Skeletal muscle tissue (tissue), 4 donors: ENCODE measurements around the gene MYO1H. TPM values are rescaled to one million over a fixed set of nuclear protein-coding genes. Genes with fewer than 3 reads are reported as not detected.

Experiments
- H3K27ac ChIP-seq: one replicate; pipeline ENCODE4 v1.7.0; 2013; ENCODE audit warnings: mild to moderate bottlenecking, low read depth, low read length, inconsistent platforms
- H3K27me3 ChIP-seq, 3 donors: one replicate each; pipeline ENCODE4 v1.7.0; 2013; ENCODE audit warnings: low read length in 3 of 3; ENCODE audit not compliant: control insufficient read depth in 3 of 3, insufficient read depth in 3 of 3
- H3K36me3 ChIP-seq, 3 donors: one replicate each; pipeline ENCODE4 v1.7.0; 2013; ENCODE audit warnings: low read length in 3 of 3; ENCODE audit not compliant: control insufficient read depth in 3 of 3, insufficient read depth in 3 of 3
- H3K4me1 ChIP-seq, 3 donors: one replicate each; pipeline ENCODE4 v1.7.0; 2013; ENCODE audit warnings: low read length in 3 of 3, mild to moderate bottlenecking in 3 of 3; ENCODE audit not compliant: control insufficient read depth in 3 of 3, insufficient read depth in 3 of 3
- H3K4me3 ChIP-seq, 3 donors: one replicate each; pipeline ENCODE4 v1.7.0; 2013; ENCODE audit warnings: low read length in 3 of 3
- H3K9ac ChIP-seq, 3 donors: one replicate each; pipeline ENCODE4 v1.7.0; 2013; ENCODE audit warnings: low read length in 3 of 3, mild to moderate bottlenecking in 3 of 3, moderate library complexity in 2 of 3, low read depth in 1 of 3
- H3K9me3 ChIP-seq, 3 donors: one replicate each; pipeline ENCODE4 v1.7.0; 2013; ENCODE audit warnings: low read length in 3 of 3; ENCODE audit not compliant: control insufficient read depth in 3 of 3
- total RNA-seq: library from RNA; depleted of rRNA; stranded (reverse); fragments of >200 nt; gene quantifications from one replicate; pipeline ENCODE4 v1.2.3, GENCODE V29; 2014
- donor health status: Osteomylitis.

The MYO1H gene
- total RNA-seq, 1 donor from 2014 or later, result not detected

- no peak overlapping the region for H3K4me3 ChIP-seq
- no peaks in the 10 kb centered on the region for H3K9me3 ChIP-seq
- H3K4me1 ChIP-seq, result no peaks in the 10 kb centered on the region
- H3K9ac ChIP-seq, result no peak overlapping the region
- no peak overlapping the region for H3K27ac ChIP-seq
- H3K36me3 ChIP-seq, result no peaks in the 10 kb centered on the region
- peaks cover 0 to 3% (median 2%) of the 10 kb centered on the region in 3 donors for H3K27me3 ChIP-seq
These were observed 30.9 kb downstream of the MYO1H start for GRCh38 chr12:109378569-109378968.

DNA sequence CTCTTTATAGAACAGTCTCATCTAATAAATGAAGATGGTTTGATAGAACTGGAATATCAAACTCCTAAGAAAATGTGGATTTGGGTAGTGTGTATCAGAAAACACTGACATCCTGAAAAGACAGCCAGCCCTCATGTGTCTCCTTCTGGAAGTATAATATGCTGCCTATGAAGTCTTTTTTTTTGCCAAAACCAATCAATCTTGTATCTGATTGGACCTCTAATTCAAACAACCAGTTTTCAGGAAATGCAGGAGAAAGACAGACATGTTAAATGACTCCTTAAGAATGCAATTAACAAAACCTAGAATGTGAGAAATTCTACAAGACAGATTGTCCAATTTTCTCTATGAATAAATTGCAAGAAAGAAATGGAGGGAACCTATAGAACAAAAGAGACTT, 34.3 kb downstream of the MYO1H start:
- no peak overlapping the region for H3K4me3 ChIP-seq
- no peaks in the 10 kb centered on the region for H3K36me3 ChIP-seq
- peaks cover 0 to 2% (median 0%) of the 10 kb centered on the region in 3 donors for H3K4me1 ChIP-seq
- no peak overlapping the region for H3K9ac ChIP-seq
- H3K27me3 ChIP-seq, result peaks cover 0 to 3% (median 2%) of the 10 kb centered on the region in 3 donors
- no peaks in the 10 kb centered on the region for H3K9me3 ChIP-seq
- no peak overlapping the region for H3K27ac ChIP-seq

- Histone ChIP-seq H3K4me3 (no peak overlapping the region), H3K27ac (no peak overlapping the region), H3K4me1 (peaks cover 0 to 2% (median 0%) of the 10 kb centered on the region in 3 donors), H3K36me3 (no peaks in the 10 kb centered on the region), H3K9ac (no peak overlapping the region), H3K27me3 (peaks cover 0 to 3% (median 2%) of the 10 kb centered on the region in 3 donors), H3K9me3 (no peaks in the 10 kb centered on the region)
These were observed 35.5 kb downstream of the MYO1H start for GRCh38 chr12:109383240-109383639.

DNA sequence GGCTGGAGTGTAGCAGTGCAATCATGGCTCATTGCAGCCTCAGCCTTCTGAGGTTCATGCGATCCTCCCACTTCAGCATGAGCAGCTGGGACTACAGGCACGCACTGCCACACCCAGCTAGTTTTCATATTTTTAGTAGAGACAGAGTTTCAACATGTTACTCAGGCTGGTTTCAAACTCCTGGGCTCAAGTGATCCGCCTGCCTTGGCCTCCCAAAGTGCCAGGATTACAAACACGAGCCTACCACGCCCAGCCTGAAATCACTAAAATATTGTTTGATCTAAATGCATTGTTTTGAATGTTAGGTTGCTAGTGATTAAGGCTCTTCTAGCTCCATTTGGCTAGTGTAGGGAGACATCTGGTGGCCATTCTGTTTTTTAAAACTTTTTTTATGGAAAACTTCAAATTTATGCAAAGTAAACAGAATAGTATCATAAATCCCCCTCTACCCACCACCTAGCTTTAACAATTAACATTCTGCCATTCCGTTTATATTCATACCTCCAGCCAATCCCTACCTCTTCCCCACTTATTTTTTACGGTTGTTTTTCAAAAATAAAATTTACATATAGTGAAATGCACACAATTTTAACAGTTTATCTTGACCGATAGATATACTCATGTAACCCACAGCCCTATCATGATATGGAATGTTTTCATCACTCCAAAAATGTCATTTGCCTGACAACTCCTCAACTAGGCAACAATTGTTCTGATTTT, 37.8 kb downstream of the MYO1H start:
- H3K9ac ChIP-seq, result no peak overlapping the region
- peaks cover 0 to 2% (median 0%) of the 10 kb centered on the region in 3 donors for H3K4me1 ChIP-seq
- H3K27me3 ChIP-seq, result peaks cover 0 to under 1% (median 0%) of the 10 kb centered on the region in 3 donors
- H3K36me3 ChIP-seq, result no peaks in the 10 kb centered on the region
- no peak overlapping the region for H3K27ac ChIP-seq
- H3K4me3 ChIP-seq, result no peak overlapping the region
- no peaks in the 10 kb centered on the region for H3K9me3 ChIP-seq

- H3K27ac ChIP-seq, result no peak overlapping the region
These were observed 38.3 kb downstream of the MYO1H start for GRCh38 chr12:109386059-109386433.

DNA sequence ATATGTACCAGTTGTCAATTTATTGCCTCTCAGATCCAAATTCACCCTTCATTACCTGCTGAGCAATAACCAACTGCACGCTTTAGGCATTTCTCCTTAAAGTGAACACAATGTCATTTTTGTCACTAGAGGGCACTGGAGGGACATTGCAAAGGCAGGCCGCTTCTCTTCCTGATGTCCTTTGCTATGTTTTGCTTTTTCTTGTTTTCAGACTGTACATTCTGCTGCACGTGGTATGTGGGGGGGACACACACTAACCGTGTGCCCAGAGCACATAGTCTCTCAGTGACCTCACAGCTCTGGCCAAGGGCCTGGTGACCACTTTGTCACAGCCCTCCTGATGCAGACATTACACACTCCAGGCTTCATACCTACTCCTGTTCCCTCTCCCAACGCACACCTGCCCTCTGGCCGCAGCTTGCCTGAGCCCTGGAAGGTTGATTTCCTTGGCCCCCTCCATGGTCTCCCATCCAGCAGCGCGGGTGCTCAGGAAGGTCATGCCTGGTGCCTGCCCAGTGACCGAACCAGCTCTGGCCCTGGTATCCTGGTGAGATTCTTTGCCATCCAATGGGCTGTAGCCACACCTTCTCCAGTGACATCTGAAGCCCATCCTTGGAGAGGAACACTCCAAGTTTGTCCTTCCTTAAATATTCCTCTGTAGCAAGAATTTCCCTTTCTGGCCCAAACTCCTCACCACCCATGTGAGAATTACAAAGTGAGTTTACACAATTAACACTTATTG, 39.9 kb downstream of the MYO1H start:
- Histone ChIP-seq H3K36me3 (no peaks in the 10 kb centered on the region), H3K4me1 (peaks cover 0 to 2% (median 0%) of the 10 kb centered on the region in 3 donors), H3K9me3 (no peaks in the 10 kb centered on the region), H3K27me3 (no peaks in the 10 kb centered on the region), H3K27ac (no peak overlapping the region), H3K9ac (no peak overlapping the region), H3K4me3 (no peak overlapping the region)

More at GRCh38 chr12:109386059-109386433, 38.3 kb downstream of the MYO1H start:
- Histone ChIP-seq H3K4me1 (peaks cover 0 to 2% (median 0%) of the 10 kb centered on the region in 3 donors), H3K4me3 (no peak overlapping the region), H3K27me3 (no peaks in the 10 kb centered on the region), H3K36me3 (no peaks in the 10 kb centered on the region), H3K9ac (no peak overlapping the region), H3K9me3 (no peaks in the 10 kb centered on the region)

DNA sequence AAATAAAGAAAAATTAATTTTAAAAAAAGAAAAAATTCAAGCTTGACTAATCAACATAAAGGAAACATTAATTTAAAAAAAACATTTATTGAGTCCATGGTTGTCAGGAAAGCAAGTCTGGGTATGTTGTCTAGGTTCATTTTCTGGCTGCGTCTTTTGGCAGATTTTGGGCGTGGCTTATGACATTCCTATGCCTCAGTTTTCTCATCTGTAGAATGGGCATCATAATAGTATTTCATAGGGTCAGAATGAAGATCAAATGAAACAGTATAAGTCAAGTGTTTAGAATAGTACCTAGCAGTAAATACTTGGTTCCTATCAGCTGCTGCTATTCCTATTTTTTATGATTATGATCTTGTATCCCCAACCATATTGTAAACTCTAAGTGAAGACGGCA, 40.5 kb downstream of the MYO1H start:
- Histone ChIP-seq H3K4me1 (peaks cover 0 to 2% (median 0%) of the 10 kb centered on the region in 3 donors), H3K27ac (no peak overlapping the region), H3K9me3 (no peaks in the 10 kb centered on the region), H3K9ac (no peak overlapping the region), H3K4me3 (no peak overlapping the region), H3K36me3 (no peaks in the 10 kb centered on the region), H3K27me3 (no peaks in the 10 kb centered on the region)

DNA sequence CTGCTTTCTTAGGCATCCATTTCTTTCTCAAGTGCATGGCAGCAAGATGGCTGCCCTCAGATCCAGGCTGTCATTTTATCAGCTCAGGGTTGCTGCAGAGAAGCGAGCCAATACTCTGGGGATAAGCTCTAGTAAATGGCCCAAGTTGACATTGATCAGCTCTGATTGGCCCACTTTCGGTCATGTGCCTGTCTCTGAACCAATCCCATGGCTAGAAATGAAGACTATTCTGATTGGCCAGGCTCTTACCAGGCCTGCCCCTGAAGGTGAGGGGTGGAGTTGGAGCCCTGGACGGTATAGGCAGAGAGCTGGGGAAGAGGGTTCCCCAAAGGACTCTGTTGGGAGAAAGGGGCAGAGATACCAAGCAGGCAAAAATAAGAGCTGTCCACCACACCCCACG, 41.4 kb downstream of the MYO1H start:
- Histone ChIP-seq H3K4me3 (no peak overlapping the region), H3K27ac (no peak overlapping the region), H3K36me3 (no peaks in the 10 kb centered on the region), H3K9ac (no peak overlapping the region), H3K27me3 (no peaks in the 10 kb centered on the region), H3K9me3 (no peaks in the 10 kb centered on the region), H3K4me1 (peaks cover 0 to 2% (median 0%) of the 10 kb centered on the region in 3 donors)

DNA sequence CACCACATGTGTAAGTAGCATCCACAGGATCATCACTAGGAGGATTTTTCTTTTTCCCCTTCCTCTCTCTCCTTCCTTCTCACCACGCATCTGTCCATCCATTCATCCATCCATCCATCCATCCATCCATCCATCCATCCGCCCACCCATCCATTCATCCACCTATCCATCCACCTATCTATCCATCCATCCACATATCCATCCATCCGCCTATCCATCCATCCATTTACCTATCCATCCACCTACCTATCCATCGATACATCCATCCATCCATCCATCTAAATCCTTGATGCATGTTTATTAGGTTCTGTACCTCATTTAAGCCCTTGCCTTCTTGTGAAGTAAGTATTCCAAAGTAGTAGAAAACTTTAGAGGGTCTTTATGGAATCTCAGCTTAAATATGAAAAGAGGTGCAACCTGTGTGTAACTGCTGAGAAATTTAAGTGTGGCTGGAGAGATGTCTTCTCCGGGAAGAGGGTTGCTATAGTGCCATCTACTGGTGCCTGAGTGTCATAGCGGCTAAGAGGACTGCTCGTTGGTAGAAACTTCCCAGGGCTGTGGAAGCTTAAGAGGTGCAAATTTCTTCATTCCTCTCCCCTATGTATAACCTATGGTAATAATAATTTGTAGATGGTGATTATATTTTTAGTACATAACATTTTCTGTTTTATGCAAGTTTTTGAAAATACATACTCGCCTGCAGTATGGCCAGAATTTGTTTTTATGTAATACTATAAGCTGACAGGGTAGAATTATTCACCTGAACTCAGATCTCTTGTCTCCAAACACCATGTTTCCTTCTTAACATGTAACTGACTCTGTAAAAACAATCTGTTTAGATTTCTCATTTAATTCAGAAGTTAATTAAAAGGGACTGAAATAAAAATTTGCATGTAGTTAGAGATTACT, 46.0 kb downstream of the MYO1H start:
- no peak overlapping the region for H3K9ac ChIP-seq
- no peaks in the 10 kb centered on the region for H3K9me3 ChIP-seq
- H3K36me3 ChIP-seq, result no peaks in the 10 kb centered on the region
- no peaks in the 10 kb centered on the region for H3K27me3 ChIP-seq
- H3K4me1 ChIP-seq, result no peaks in the 10 kb centered on the region
- H3K4me3 ChIP-seq, result no peak overlapping the region
- H3K27ac ChIP-seq, result no peak overlapping the region
